GM12878 (cell line): ENCODE results near the gene GZMA. TPM values are rescaled to one million over a fixed set of nuclear protein-coding genes. Genes with fewer than 3 reads are reported as not detected.
"Not testable (repeated sequence)": the region's sequence is repeated elsewhere in the genome, so short reads cannot be mapped to it uniquely, and the experiment has no call there.

Experiments
- ATAC-seq: fragments of 200-7000 bp; cut with Tn5 transposase; 3 replicates; pipeline ENCODE4 v1.9.1; 2020; ENCODE audit warnings: mild to moderate bottlenecking, moderate library complexity
- BruUV-seq: library from RNA; stranded (reverse); fragments of 400-500 nt; replicated peaks from 2 replicates; lab custom pipeline; 2021; lab: Mats Ljungman, UMichigan
- CTCF ChIA-PET: fragments of 300-600 bp; sonication (Branson Sonifier 250); formaldehyde crosslinking; extraction: SDS; loops from one replicate; lab custom pipeline; 2021; ENCODE audit warnings: inconsistent platforms; lab: Yijun Ruan, JAX
- POLR2A ChIA-PET: fragments of 350-600 bp; formaldehyde crosslinking; extraction: SDS; loops from one replicate; lab custom pipeline; 2021; ENCODE audit warnings: inconsistent platforms; lab: Charles Lee
- RAD21 ChIA-PET: fragments of 300-600 bp; sonication (Branson Sonifier 250); formaldehyde crosslinking; loops from one replicate; lab custom pipeline; 2023; ENCODE audit warnings: antibody characterized with exemption; ENCODE audit not compliant: unreplicated experiment; lab: Charles Lee
- SMC1A ChIA-PET: fragments of 300-600 bp; sonication (Branson Sonifier 250); formaldehyde crosslinking; loops from one replicate; lab custom pipeline; 2023; ENCODE audit not compliant: unreplicated experiment, uncharacterized antibody; lab: Charles Lee
- DNase-seq: peaks from one replicate; pipeline ENCODE4 v3.0.0-alpha.2; 2011; ENCODE audit warnings: low read depth, low spot score
- FAIRE-seq: peaks from 3 replicates; lab custom pipeline; 2011; peaks lifted over from hg19 to GRCh38; lab: Jason Lieb, UNC
- H2AFZ ChIP-seq: 2 replicates; pipeline ENCODE4 v1.6.0; 2011; ENCODE audit warnings: low read depth, low read length, control low read depth; ENCODE audit not compliant: control insufficient read depth
- H3K27ac ChIP-seq: 2 replicates; pipeline ENCODE4 v1.5.1; 2011; ENCODE audit warnings: control low read depth; ENCODE audit not compliant: control insufficient read depth, insufficient read depth
- H3K27me3 ChIP-seq, 2 experiments: replicated peaks in 1 of 2; 2 replicates each; pipeline versions ENCODE4 v1.6.0 to v1.6.1; 2011; ENCODE audit warnings: low read length in 1 of 2; ENCODE audit not compliant: control insufficient read depth in 2 of 2, insufficient read depth in 2 of 2
- H3K36me3 ChIP-seq, 2 experiments: 2 replicates each; pipeline ENCODE4 v1.5.1; 2011; ENCODE audit warnings: low read length in 1 of 2; ENCODE audit not compliant: control insufficient read depth in 2 of 2, insufficient read depth in 2 of 2
- H3K4me1 ChIP-seq: 2 replicates; pipeline ENCODE4 v1.6.1; 2011; ENCODE audit warnings: mild to moderate bottlenecking, low read length, moderate library complexity, mixed read lengths; ENCODE audit not compliant: control insufficient read depth, insufficient read depth
- H3K4me2 ChIP-seq: 2 replicates; pipeline ENCODE4 v1.6.0; 2011; ENCODE audit warnings: control low read depth; ENCODE audit not compliant: control insufficient read depth, insufficient read depth
- H3K4me3 ChIP-seq: fragments of 200-600 bp; sonication (generic); 2 replicates; pipeline ENCODE4 v1.5.1; 2016
- H3K79me2 ChIP-seq: 2 replicates; pipeline ENCODE4 v1.6.0; 2011; ENCODE audit warnings: low read length; ENCODE audit not compliant: control insufficient read depth, insufficient read depth
- H3K9ac ChIP-seq: 2 replicates; pipeline ENCODE4 v1.8.0; 2011; ENCODE audit warnings: low read length, control low read depth, mixed read lengths; ENCODE audit not compliant: control insufficient read depth, insufficient read depth
- H3K9me3 ChIP-seq: replicated peaks from 3 replicates; pipeline ENCODE4 v1.5.1; 2011; ENCODE audit warnings: mild to moderate bottlenecking, low read length; ENCODE audit not compliant: control insufficient read depth, insufficient read depth
- H4K20me1 ChIP-seq: 2 replicates; pipeline ENCODE4 v1.6.0; 2011; ENCODE audit not compliant: control insufficient read depth, insufficient read depth
- BACH1 ChIP-seq: fragments of 450-650 bp; IDR thresholded peaks from 2 replicates; pipeline ENCODE4 v1.6.1; 2017; ENCODE audit warnings: mild to moderate bottlenecking, borderline replicate concordance
- EZH2 ChIP-seq: IDR thresholded peaks from 2 replicates; pipeline ENCODE4 v1.6.1; 2012; ENCODE audit warnings: low read depth, mild to moderate bottlenecking, control low read depth, inconsistent platforms, low read length, borderline replicate concordance; ENCODE audit not compliant: control insufficient read depth
- JUND ChIP-seq: IDR thresholded peaks from 2 replicates; pipeline ENCODE4 v1.6.1; 2012; ENCODE audit warnings: low read depth, mild to moderate bottlenecking, low read length, improper control_type of control experiment, moderate library complexity
- MAX ChIP-seq: IDR thresholded peaks from 2 replicates; pipeline ENCODE4 v1.6.1; 2012; ENCODE audit warnings: low read depth, low read length, improper control_type of control experiment
- NKRF ChIP-seq: fragments of 450-650 bp; conservative IDR thresholded peaks from 2 replicates; pipeline ENCODE4 v1.6.1; 2017; ENCODE audit warnings: mild to moderate bottlenecking, moderate library complexity
- TCF12 ChIP-seq: IDR thresholded peaks from 2 replicates; pipeline ENCODE4 v1.6.1; 2011; ENCODE audit warnings: low read depth, mild to moderate bottlenecking, low read length
- WGBS: methylation state at CpG from one replicate; pipeline ENCODE4 v1.1.6; 2016; ENCODE audit warnings: low lambda C conversion rate; ENCODE audit not compliant: insufficient replicate concordance, insufficient coverage; ENCODE audit errors: missing lambda C conversion rate; 5-methylcytosine and 5-hydroxymethylcytosine counted together
- in situ Hi-C: fragments of 300-500 bp; cut with MboI; formaldehyde crosslinking; loops from 9 replicates; pipeline ENCODE4 v1.14.3; 2018; ENCODE audit warnings: mixed read lengths
- intact Hi-C: fragments of 100-400 bp; cut with micrococcal nuclease; formaldehyde crosslinking; loops from one replicate; pipeline ENCODE4 v1.14.2; 2022; ENCODE audit not compliant: unreplicated experiment
- polyA plus RNA-seq, 11 experiments: library from polyadenylated mRNA; depleted of rRNA in 4 of 11; unstranded in 6 of 11; stranded (reverse) in 5 of 11; fragments of >200 nt; fragmentation: Nextera tagmentation in 4 of 11; fragmentation: Illumina TruSeq in 1 of 11; extraction: Ambion mirVana in 4 of 11; extraction: Trizol in 1 of 11; gene quantifications; 1 replicate in 1 of 11; 2 replicates in 10 of 11; pipeline versions ENCODE4 v1.2.1 to v1.2.3, GENCODE V29; 2011 to 2016; ENCODE audit warnings: inconsistent platforms in 2 of 11, missing spikeins in 2 of 11, low read depth in 1 of 11
- total RNA-seq, 4 experiments: library from RNA; depleted of rRNA in 3 of 4; stranded (reverse); fragments of >200 nt in 3 of 4; fragmentation: Illumina TruSeq in 1 of 4; extraction: Trizol in 1 of 4; gene quantifications; 2 replicates each; pipeline versions ENCODE4 v1.2.1 to v1.2.3, GENCODE V29; 2013 to 2021

The GZMA gene
- total and polyA plus RNA-seq, 10 of the 15 experiments (the other 5 are each of a cell fraction or from before 2014, with no cell fraction given), result 0.18 TPM; not detected in 9

DNA sequence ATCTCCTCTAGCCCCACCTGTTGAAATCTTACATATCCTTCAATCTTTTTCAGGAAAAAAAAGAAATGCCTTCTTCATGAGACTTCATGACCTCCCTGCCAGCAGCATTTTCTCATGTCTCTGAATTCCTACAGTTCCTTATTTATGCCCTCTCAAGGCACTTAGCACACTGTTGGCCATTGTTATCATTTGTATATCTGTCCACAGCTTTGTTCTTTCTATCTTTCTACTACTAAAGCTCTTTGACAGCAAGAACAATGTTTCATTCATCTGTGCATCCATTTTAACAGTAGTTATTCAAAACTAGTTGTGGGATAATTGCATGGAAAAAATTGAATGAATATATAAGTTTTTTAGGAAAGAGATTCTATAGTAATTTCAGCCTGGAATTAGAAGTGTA lies 20.9 kb upstream of the GZMA start:
- Histone ChIP-seq H3K4me1 (no peaks in the 10 kb centered on the region), H3K9ac (no peak overlapping the region), H3K36me3 (no peaks in the 10 kb centered on the region), H3K27me3 (no peaks in the 10 kb centered on the region), H3K79me2 (no peaks in the 10 kb centered on the region), H3K9me3 (no peaks in the 10 kb centered on the region; the same call in 2 of the 3 replicates), H3K27ac (no peak overlapping the region), H3K4me2 (no peak overlapping the region), H3K4me3 (no peak overlapping the region), H2AFZ (no peak overlapping the region), H4K20me1 (no peaks in the 10 kb centered on the region)
- BruUV-seq, result no TSS peak
- POLR2A ChIA-PET, result no interaction called here
- RAD21 ChIA-PET, result no interaction called here
- intact Hi-C loops, result no loop called here
- FAIRE-seq (no peak), ATAC-seq (no peak), DNase-seq (no peak)
- in situ Hi-C loops, result no loop called here
- TF ChIP-seq BACH1 (no peak), JUND (no peak), NKRF (no peak), MAX (no peak), TCF12 (no peak), EZH2 (no peak)
- CTCF ChIA-PET, result no interaction called here
- SMC1A ChIA-PET, result no interaction called here

- POLR2A ChIA-PET, SMC1A ChIA-PET, DNase-seq, H3K36me3 ChIP-seq, H4K20me1 ChIP-seq, H3K9ac ChIP-seq, FAIRE-seq, CTCF ChIA-PET, H2AFZ ChIP-seq, H3K4me3 ChIP-seq, RAD21 ChIA-PET, H3K9me3 ChIP-seq, intact Hi-C loops, H3K27ac ChIP-seq, ATAC-seq, H3K79me2 ChIP-seq, H3K27me3 ChIP-seq, H3K4me2 ChIP-seq, H3K4me1 ChIP-seq, BruUV-seq, in situ Hi-C loops: not testable (repeated sequence)
- 0% methylated on average over 2 of the region's 2 CpGs for WGBS
Measured at GRCh38 chr5:55089301-55089700, 13.1 kb upstream of the GZMA start.
